ENCODE results near the gene ARHGEF2.

ARHGEF2 gene

GRCh38 chr1:155920717-155921116, 57.6 kb downstream of the ARHGEF2 start:
- H3K27ac ChIP-seq (replicated peaks), result no peak overlapping the region
- H3K27me3 ChIP-seq (ENCODE audit: insufficient read depth, poor library complexity, severe bottlenecking), result no peaks in the 10 kb centered on the region
- DNase-seq (ENCODE audit: low read depth in 1 of 2, low spot score in 1 of 2), result no peak
- H3K4me3 ChIP-seq (replicated peaks; ENCODE audit: insufficient read depth, low read length), result no peak overlapping the region
- TF ChIP-seq GABPA (IDR thresholded peaks at IDR 0.05; ENCODE audit: low read depth) (no peak), POLR2AphosphoS5 (IDR thresholded peaks at IDR 0.05; ENCODE audit: low read depth) (no peak), SPI1 (IDR thresholded peaks at IDR 0.05; ENCODE audit: borderline replicate concordance, low read depth) (no peak)
- TF ChIP-seq, protein P1, sequence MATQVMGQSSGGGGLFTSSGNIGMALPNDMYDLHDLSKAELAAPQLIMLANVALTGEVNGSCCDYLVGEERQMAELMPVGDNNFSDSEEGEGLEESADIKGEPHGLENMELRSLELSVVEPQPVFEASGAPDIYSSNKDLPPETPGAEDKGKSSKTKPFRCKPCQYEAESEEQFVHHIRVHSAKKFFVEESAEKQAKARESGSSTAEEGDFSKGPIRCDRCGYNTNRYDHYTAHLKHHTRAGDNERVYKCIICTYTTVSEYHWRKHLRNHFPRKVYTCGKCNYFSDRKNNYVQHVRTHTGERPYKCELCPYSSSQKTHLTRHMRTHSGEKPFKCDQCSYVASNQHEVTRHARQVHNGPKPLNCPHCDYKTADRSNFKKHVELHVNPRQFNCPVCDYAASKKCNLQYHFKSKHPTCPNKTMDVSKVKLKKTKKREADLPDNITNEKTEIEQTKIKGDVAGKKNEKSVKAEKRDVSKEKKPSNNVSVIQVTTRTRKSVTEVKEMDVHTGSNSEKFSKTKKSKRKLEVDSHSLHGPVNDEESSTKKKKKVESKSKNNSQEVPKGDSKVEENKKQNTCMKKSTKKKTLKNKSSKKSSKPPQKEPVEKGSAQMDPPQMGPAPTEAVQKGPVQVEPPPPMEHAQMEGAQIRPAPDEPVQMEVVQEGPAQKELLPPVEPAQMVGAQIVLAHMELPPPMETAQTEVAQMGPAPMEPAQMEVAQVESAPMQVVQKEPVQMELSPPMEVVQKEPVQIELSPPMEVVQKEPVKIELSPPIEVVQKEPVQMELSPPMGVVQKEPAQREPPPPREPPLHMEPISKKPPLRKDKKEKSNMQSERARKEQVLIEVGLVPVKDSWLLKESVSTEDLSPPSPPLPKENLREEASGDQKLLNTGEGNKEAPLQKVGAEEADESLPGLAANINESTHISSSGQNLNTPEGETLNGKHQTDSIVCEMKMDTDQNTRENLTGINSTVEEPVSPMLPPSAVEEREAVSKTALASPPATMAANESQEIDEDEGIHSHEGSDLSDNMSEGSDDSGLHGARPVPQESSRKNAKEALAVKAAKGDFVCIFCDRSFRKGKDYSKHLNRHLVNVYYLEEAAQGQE (IDR thresholded peaks at IDR 0.05; ENCODE audit: insufficient replicate concordance, low read depth), result no peak
- TF ChIP-seq, protein P2, sequence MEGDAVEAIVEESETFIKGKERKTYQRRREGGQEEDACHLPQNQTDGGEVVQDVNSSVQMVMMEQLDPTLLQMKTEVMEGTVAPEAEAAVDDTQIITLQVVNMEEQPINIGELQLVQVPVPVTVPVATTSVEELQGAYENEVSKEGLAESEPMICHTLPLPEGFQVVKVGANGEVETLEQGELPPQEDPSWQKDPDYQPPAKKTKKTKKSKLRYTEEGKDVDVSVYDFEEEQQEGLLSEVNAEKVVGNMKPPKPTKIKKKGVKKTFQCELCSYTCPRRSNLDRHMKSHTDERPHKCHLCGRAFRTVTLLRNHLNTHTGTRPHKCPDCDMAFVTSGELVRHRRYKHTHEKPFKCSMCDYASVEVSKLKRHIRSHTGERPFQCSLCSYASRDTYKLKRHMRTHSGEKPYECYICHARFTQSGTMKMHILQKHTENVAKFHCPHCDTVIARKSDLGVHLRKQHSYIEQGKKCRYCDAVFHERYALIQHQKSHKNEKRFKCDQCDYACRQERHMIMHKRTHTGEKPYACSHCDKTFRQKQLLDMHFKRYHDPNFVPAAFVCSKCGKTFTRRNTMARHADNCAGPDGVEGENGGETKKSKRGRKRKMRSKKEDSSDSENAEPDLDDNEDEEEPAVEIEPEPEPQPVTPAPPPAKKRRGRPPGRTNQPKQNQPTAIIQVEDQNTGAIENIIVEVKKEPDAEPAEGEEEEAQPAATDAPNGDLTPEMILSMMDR (IDR thresholded peaks at IDR 0.05; ENCODE audit: insufficient read depth, low read length), result no peak

DNA sequence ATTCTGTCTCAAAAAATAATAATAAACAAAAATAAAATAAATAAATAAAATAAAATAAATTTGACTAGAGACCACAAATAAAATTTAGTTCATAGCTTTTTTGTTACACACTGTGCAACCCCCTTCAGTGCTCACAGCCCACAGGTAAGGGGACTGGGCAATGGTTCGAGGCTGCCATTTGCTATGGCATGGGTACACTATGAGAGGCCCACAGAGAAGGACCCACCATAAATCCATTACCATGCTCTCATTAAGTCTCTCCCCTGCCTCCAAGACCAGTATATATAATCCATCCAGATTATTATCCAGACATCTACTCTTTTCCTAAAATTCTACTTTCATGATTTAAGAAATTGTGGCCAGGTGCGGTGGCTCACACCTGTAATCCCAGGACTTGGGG, 58.5 kb downstream of the ARHGEF2 start:
- TF ChIP-seq GABPA (IDR thresholded peaks at IDR 0.05; ENCODE audit: low read depth) (no peak), POLR2AphosphoS5 (IDR thresholded peaks at IDR 0.05; ENCODE audit: low read depth) (no peak), SPI1 (IDR thresholded peaks at IDR 0.05; ENCODE audit: borderline replicate concordance, low read depth) (no peak)
- TF ChIP-seq, protein P1 (IDR thresholded peaks at IDR 0.05; ENCODE audit: insufficient replicate concordance, low read depth), result no peak
- TF ChIP-seq, protein P2 (IDR thresholded peaks at IDR 0.05; ENCODE audit: insufficient read depth, low read length), result no peak
- DNase-seq (ENCODE audit: low read depth in 1 of 2, low spot score in 1 of 2), result no peak
- Histone ChIP-seq H3K27ac (replicated peaks) (no peak overlapping the region), H3K27me3 (ENCODE audit: insufficient read depth, poor library complexity, severe bottlenecking) (no peaks in the 10 kb centered on the region), H3K4me3 (replicated peaks; ENCODE audit: insufficient read depth, low read length) (no peak overlapping the region)

DNA sequence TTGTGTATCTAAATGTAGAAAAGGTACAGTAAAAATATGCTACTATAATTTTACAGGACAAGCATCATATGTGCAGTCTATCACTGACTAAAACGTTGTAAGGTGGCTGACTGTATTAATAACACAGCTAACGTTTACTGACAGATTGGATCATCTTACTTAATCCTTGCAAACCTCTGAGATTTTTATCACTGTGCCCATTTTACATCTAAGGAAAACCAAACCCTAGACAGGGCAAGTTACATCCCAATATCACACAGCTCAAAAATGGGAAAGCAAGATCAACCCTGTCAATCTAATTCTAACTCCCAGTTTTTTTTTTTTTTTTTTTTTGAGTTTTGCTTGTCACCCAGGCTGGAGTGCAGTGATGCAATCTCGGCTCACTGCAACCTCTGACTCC, 59.7 kb downstream of the ARHGEF2 start:
- no peak for DNase-seq (ENCODE audit: low read depth in 1 of 2, low spot score in 1 of 2)
- no peak overlapping the region for H3K4me3 ChIP-seq (replicated peaks; ENCODE audit: insufficient read depth, low read length)
- TF ChIP-seq SPI1 (IDR thresholded peaks at IDR 0.05; ENCODE audit: borderline replicate concordance, low read depth) (no peak), POLR2AphosphoS5 (IDR thresholded peaks at IDR 0.05; ENCODE audit: low read depth) (no peak), GABPA (IDR thresholded peaks at IDR 0.05; ENCODE audit: low read depth) (no peak)
- TF ChIP-seq, protein P2 (IDR thresholded peaks at IDR 0.05; ENCODE audit: insufficient read depth, low read length), result no peak
- TF ChIP-seq, protein P1 (IDR thresholded peaks at IDR 0.05; ENCODE audit: insufficient replicate concordance, low read depth), result no peak
- no peak overlapping the region for H3K27ac ChIP-seq (replicated peaks)
- H3K27me3 ChIP-seq (ENCODE audit: insufficient read depth, poor library complexity, severe bottlenecking), result no peaks in the 10 kb centered on the region
